ENCODE data around the gene ABCA7.

Gene ABCA7

GRCh38 chr19:1097810-1098176, 57.9 kb downstream of the ABCA7 start:
- Histone ChIP-seq H3K4me1 (peaks cover 35% of the 10 kb centered on the region), H3K9ac (no peak overlapping the region), H3K79me2 (peaks cover 25% of the 10 kb centered on the region), H2AFZ (no peak overlapping the region), H3K36me3 (ENCODE audit: control insufficient read depth, insufficient read depth, low read length) (no peaks in the 10 kb centered on the region), H3K4me2 (ENCODE audit: low read length) (no peak overlapping the region), H3K27me3 (ENCODE audit: control insufficient read depth, insufficient read depth, low read length) (no peaks in the 10 kb centered on the region), H3K4me3 (ENCODE audit: low read depth, low read length) (no peak overlapping the region), H3K9me3 (ENCODE audit: control insufficient read depth, low read length) (no peaks in the 10 kb centered on the region), H3K27ac (no peak overlapping the region)
- TF ChIP-seq CTCF (IDR thresholded peaks at IDR 0.05), result no peak

- Histone ChIP-seq H3K27me3 (ENCODE audit: control insufficient read depth, insufficient read depth, low read length) (no peaks in the 10 kb centered on the region), H3K36me3 (ENCODE audit: control insufficient read depth, insufficient read depth, low read length) (no peaks in the 10 kb centered on the region), H3K27ac (no peak overlapping the region), H3K4me2 (ENCODE audit: low read length) (no peak overlapping the region), H2AFZ (no peak overlapping the region), H3K9me3 (ENCODE audit: control insufficient read depth, low read length) (no peaks in the 10 kb centered on the region), H3K79me2 (peaks cover 20% of the 10 kb centered on the region), H3K4me1 (peaks cover 38% of the 10 kb centered on the region), H3K9ac (no peak overlapping the region), H3K4me3 (ENCODE audit: low read depth, low read length) (no peak overlapping the region)
- TF ChIP-seq CTCF (IDR thresholded peaks at IDR 0.05), result no peak
These were observed 58.5 kb downstream of the ABCA7 start for GRCh38 chr19:1098177-1099051.

DNA sequence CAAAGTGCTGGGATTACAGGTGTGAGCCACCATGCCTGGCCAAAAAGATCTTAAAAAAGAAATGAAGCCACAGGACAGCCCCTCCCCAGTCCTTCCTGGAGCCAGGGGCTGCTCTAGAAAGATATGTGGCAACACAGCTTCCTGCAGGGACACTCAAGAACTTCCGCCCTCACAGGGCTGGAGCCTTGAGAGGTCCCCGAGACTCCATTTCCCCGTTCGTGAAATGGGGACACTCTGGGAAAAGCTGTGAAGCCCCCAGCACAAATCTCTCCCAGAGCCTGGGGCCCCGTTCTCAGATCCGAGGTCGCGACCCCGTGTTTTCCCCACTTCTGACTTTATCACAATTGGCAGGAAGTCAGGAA, 61.4 kb downstream of the ABCA7 start:
- Histone ChIP-seq H3K4me1 (peaks cover 26% of the 10 kb centered on the region), H2AFZ (peak overlapping the region; percentile 85), H3K27ac (peak overlapping the region; percentile 83), H3K9ac (no peak overlapping the region), H3K4me3 (ENCODE audit: low read depth, low read length) (peak overlapping the region; percentile 51), H3K27me3 (ENCODE audit: control insufficient read depth, insufficient read depth, low read length) (no peaks in the 10 kb centered on the region), H3K36me3 (ENCODE audit: control insufficient read depth, insufficient read depth, low read length) (no peaks in the 10 kb centered on the region), H3K79me2 (peaks cover 4% of the 10 kb centered on the region), H3K4me2 (ENCODE audit: low read length) (peak overlapping the region; percentile 67), H3K9me3 (ENCODE audit: control insufficient read depth, low read length) (no peaks in the 10 kb centered on the region)
- no peak for TF ChIP-seq CTCF (IDR thresholded peaks at IDR 0.05)

- Histone ChIP-seq H3K27me3 (ENCODE audit: control insufficient read depth, insufficient read depth, low read length) (no peaks in the 10 kb centered on the region), H2AFZ (peak overlapping the region; percentile 85), H3K4me3 (ENCODE audit: low read depth, low read length) (peak overlapping the region; percentile 51), H3K9ac (no peak overlapping the region), H3K9me3 (ENCODE audit: control insufficient read depth, low read length) (no peaks in the 10 kb centered on the region), H3K36me3 (ENCODE audit: control insufficient read depth, insufficient read depth, low read length) (no peaks in the 10 kb centered on the region), H3K4me1 (peaks cover 26% of the 10 kb centered on the region), H3K4me2 (ENCODE audit: low read length) (peak overlapping the region; percentile 67), H3K79me2 (peaks cover 4% of the 10 kb centered on the region), H3K27ac (peak overlapping the region; percentile 83)
- no peak for TF ChIP-seq CTCF (IDR thresholded peaks at IDR 0.05)
These were observed 62.7 kb downstream of the ABCA7 start for GRCh38 chr19:1102407-1103131.
